Panc1 (cell line): ENCODE measurements around the gene CTSS. TPM values are rescaled to one million over a fixed set of nuclear protein-coding genes. Genes with fewer than 3 reads are reported as not detected.

Experiments used
- ATAC-seq: fragments of 200-7000 bp; cut with Tn5 transposase; 2 replicates; pipeline ENCODE4 v1.9.1; 2020; ENCODE audit warnings: mild to moderate bottlenecking, moderate library complexity
- BruUV-seq: library from RNA; stranded (reverse); fragments of 400-500 nt; replicated peaks from 2 replicates; lab custom pipeline; 2021; lab: Mats Ljungman, UMichigan
- CTCF ChIA-PET: fragments of 300-600 bp; sonication (Branson Sonifier 250); formaldehyde crosslinking; loops from one replicate; lab custom pipeline; 2022; ENCODE audit warnings: antibody characterized with exemption; lab: Charles Lee
- POLR2A ChIA-PET: fragments of 300-600 bp; sonication (Branson Sonifier 250); formaldehyde crosslinking; loops from one replicate; lab custom pipeline; 2022; ENCODE audit warnings: antibody characterized with exemption; lab: Charles Lee
- DNase-seq: peaks from one replicate; pipeline ENCODE4 v3.0.0-alpha.2; 2010; ENCODE audit warnings: low read depth, low spot score
- H3K27ac ChIP-seq: 2 replicates; pipeline ENCODE4 v1.5.1; 2011; ENCODE audit warnings: mild to moderate bottlenecking, low read length, inconsistent platforms
- H3K27me3 ChIP-seq: fragments of 200-500 bp; sonication (Bioruptor generic); 2 replicates; pipeline ENCODE4 v1.6.0; 2014; ENCODE audit warnings: low read length, inconsistent platforms; ENCODE audit not compliant: control insufficient read depth, insufficient read depth
- H3K36me3 ChIP-seq: fragments of 200-500 bp; sonication (Bioruptor generic); 2 replicates; pipeline ENCODE4 v1.5.1; 2014; ENCODE audit warnings: inconsistent platforms, mild to moderate bottlenecking, low read length, moderate library complexity; ENCODE audit not compliant: control insufficient read depth, insufficient read depth
- H3K4me1 ChIP-seq: 2 replicates; pipeline ENCODE4 v1.5.1; 2011; ENCODE audit warnings: inconsistent platforms, mild to moderate bottlenecking, low read length, moderate library complexity; ENCODE audit not compliant: control insufficient read depth, insufficient read depth
- H3K4me3 ChIP-seq, 2 experiments: 2 replicates each; pipeline ENCODE4 v1.5.1; 2011 to 2012; ENCODE audit warnings: low read depth in 2 of 2, low read length in 2 of 2, mild to moderate bottlenecking in 2 of 2, inconsistent platforms in 1 of 2, moderate library complexity in 1 of 2
- H3K9me3 ChIP-seq: fragments of 200-500 bp; sonication (Bioruptor generic); 2 replicates; pipeline ENCODE4 v1.5.1; 2014; ENCODE audit warnings: low read depth, mild to moderate bottlenecking, inconsistent platforms, low read length, moderate library complexity; ENCODE audit not compliant: control insufficient read depth, insufficient read depth
- POLR2AphosphoS5 ChIP-seq: IDR thresholded peaks from 2 replicates; pipeline ENCODE4 v1.6.1; 2012; ENCODE audit warnings: mild to moderate bottlenecking, low read depth, low read length, moderate library complexity
- REST ChIP-seq, 2 experiments: IDR thresholded peaks; 2 replicates each; pipeline ENCODE4 v1.6.1; 2011 to 2012; ENCODE audit warnings: low read depth in 2 of 2, control low read depth in 1 of 2, low read length in 1 of 2, mild to moderate bottlenecking in 1 of 2, moderate library complexity in 1 of 2; ENCODE audit not compliant: insufficient read depth in 1 of 2
- SIN3A ChIP-seq: IDR thresholded peaks from 2 replicates; pipeline ENCODE4 v1.6.1; 2012; ENCODE audit warnings: low read depth, mild to moderate bottlenecking, low read length, moderate library complexity, borderline replicate concordance; ENCODE audit not compliant: insufficient read depth
- TCF7L2 ChIP-seq: IDR thresholded peaks from 2 replicates; pipeline ENCODE4 v1.6.1; 2011; ENCODE audit warnings: mild to moderate bottlenecking, low read depth, low read length, inconsistent platforms
- in situ Hi-C: cut with HindIII; loops from 2 replicates; pipeline ENCODE4 v1.10.0; 2016; ENCODE audit warnings: low sequenced_read_pairs, low pct_unique_long_range_greater_than_20kb
- intact Hi-C: fragments of 100-400 bp; cut with micrococcal nuclease; formaldehyde crosslinking; loops from one replicate; pipeline ENCODE4 v1.10.0; 2022; ENCODE audit not compliant: unreplicated experiment
- total RNA-seq: library from RNA; stranded (reverse); gene quantifications from one replicate; pipeline ENCODE4 v1.2.1, GENCODE V29; 2021; ENCODE audit not compliant: unreplicated experiment
- TF ChIP-seq, protein P1 (sequence below): fragments of 450-650 bp; IDR thresholded peaks from 2 replicates; pipeline ENCODE4 v1.5.1; 2017; ENCODE audit warnings: mild to moderate bottlenecking

The CTSS gene
- total RNA-seq, 1 experiment from 2014 or later: 5.1 TPM

GRCh38 chr1:150762552-150762951 lies 3.0 kb downstream of the CTSS start:
- no TSS peak for BruUV-seq
- in situ Hi-C loops: no loop called here
- no peak overlapping the region for H3K27ac ChIP-seq
- DNase-seq: no peak
- H3K36me3 ChIP-seq: no peaks in the 10 kb centered on the region
- H3K4me1 ChIP-seq: no peaks in the 10 kb centered on the region; the same call in 1 of the 2 replicates
- H3K4me3 ChIP-seq: no peak overlapping the region
- CTCF ChIA-PET: no interaction called here
- ATAC-seq: no peak
- POLR2A ChIA-PET: no interaction called here
- TF ChIP-seq REST (IDR thresholded peaks at IDR 0.05; ENCODE audit: insufficient read depth in 1 of 2, low read depth in 2 of 2, low read length in 1 of 2): no peak
- no peak for TF ChIP-seq POLR2AphosphoS5
- no peak for TF ChIP-seq TCF7L2
- TF ChIP-seq, protein P1, sequence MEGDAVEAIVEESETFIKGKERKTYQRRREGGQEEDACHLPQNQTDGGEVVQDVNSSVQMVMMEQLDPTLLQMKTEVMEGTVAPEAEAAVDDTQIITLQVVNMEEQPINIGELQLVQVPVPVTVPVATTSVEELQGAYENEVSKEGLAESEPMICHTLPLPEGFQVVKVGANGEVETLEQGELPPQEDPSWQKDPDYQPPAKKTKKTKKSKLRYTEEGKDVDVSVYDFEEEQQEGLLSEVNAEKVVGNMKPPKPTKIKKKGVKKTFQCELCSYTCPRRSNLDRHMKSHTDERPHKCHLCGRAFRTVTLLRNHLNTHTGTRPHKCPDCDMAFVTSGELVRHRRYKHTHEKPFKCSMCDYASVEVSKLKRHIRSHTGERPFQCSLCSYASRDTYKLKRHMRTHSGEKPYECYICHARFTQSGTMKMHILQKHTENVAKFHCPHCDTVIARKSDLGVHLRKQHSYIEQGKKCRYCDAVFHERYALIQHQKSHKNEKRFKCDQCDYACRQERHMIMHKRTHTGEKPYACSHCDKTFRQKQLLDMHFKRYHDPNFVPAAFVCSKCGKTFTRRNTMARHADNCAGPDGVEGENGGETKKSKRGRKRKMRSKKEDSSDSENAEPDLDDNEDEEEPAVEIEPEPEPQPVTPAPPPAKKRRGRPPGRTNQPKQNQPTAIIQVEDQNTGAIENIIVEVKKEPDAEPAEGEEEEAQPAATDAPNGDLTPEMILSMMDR: no peak
- no peak for TF ChIP-seq SIN3A
- H3K9me3 ChIP-seq: 0 out of 2 replicates have a peak, but pooled peaks cover 3% of the 10 kb centered on the region
- intact Hi-C loops: no loop called here
- no peaks in the 10 kb centered on the region; the same call in 1 of the 2 replicates for H3K27me3 ChIP-seq

DNA sequence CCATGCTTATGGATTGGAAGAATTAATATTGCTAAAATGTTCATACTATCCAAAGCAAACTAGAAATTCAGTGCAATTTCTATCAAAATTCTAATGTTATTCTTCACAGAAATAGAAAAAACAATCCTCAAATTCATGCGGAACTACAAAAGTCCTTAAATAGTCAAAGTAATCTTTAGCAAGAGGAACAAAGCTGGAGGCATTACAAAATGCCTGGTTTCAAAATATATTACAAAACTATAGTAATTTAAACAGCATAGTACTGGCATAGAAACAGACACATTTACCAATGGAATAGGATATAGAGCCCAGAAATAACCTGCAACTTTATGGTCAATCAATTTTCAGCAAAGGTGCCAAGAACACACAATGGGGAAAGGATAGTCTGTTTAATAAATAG lies 3.8 kb downstream of the CTSS start:
- ChIA-PET CTCF (no interaction called here), POLR2A (no interaction called here)
- Histone ChIP-seq H3K9me3 (0 out of 2 replicates have a peak, but pooled peaks cover 3% of the 10 kb centered on the region), H3K4me3 (no peak overlapping the region), H3K36me3 (no peaks in the 10 kb centered on the region), H3K4me1 (no peaks in the 10 kb centered on the region; the same call in 1 of the 2 replicates), H3K27me3 (no peaks in the 10 kb centered on the region; the same call in 1 of the 2 replicates), H3K27ac (no peak overlapping the region)
- TF ChIP-seq POLR2AphosphoS5 (no peak), SIN3A (no peak), TCF7L2 (no peak), REST (IDR thresholded peaks at IDR 0.05; ENCODE audit: insufficient read depth in 1 of 2, low read depth in 2 of 2, low read length in 1 of 2) (no peak)
- TF ChIP-seq, protein P1: no peak
- DNase-seq: no peak
- ATAC-seq: no peak
- in situ Hi-C loops (no loop called here), intact Hi-C loops (no loop called here)
- BruUV-seq: no TSS peak
